Activated naive CD8-positive, alpha-beta T cell (primary cell): Measurements from ENCODE around the gene HOXA2.

ENCODE experiments used
- H3K27ac Mint-ChIP-seq: one replicate; pipeline ENCODE4 v1.8.0; 2021; ENCODE audit warnings: mixed read lengths
- H3K27me3 Mint-ChIP-seq: one replicate; pipeline ENCODE4 v1.8.0; 2021; ENCODE audit warnings: mixed read lengths
- H3K36me3 Mint-ChIP-seq: one replicate; pipeline ENCODE4 v1.8.0; 2021; ENCODE audit warnings: mixed read lengths
- H3K4me1 Mint-ChIP-seq: one replicate; pipeline ENCODE4 v1.8.0; 2021; ENCODE audit warnings: low read depth, mixed read lengths
- H3K4me3 Mint-ChIP-seq: one replicate; pipeline ENCODE4 v1.8.0; 2021; ENCODE audit warnings: mild to moderate bottlenecking, mixed read lengths
- H3K9me3 Mint-ChIP-seq: one replicate; pipeline ENCODE4 v1.8.0; 2021; ENCODE audit warnings: low read depth, mixed read lengths

Gene HOXA2

GRCh38 chr7:27143950-27144780, 41.7 kb upstream of the HOXA2 start:
- H3K9me3 Mint-ChIP-seq: no peaks in the 10 kb centered on the region
- peaks cover 7% of the 10 kb centered on the region for H3K4me1 Mint-ChIP-seq
- H3K27ac Mint-ChIP-seq: no peak overlapping the region
- H3K4me3 Mint-ChIP-seq: no peak overlapping the region
- peaks cover 35% of the 10 kb centered on the region for H3K27me3 Mint-ChIP-seq
- H3K36me3 Mint-ChIP-seq: no peaks in the 10 kb centered on the region

GRCh38 chr7:27143023-27143949, 40.8 kb upstream of the HOXA2 start, which contains the start of gene HOXA5:
Gene HOXA5, minus strand, starts transcription at chr7:27143681. Its CDS starts 74 bp downstream, at chr7:27143607.
- H3K4me1 Mint-ChIP-seq: peaks cover 3% of the 10 kb centered on the region
- H3K27ac Mint-ChIP-seq: no peak within 1 kb of the TSS
- no peaks in the 10 kb centered on the region for H3K9me3 Mint-ChIP-seq
- H3K4me3 Mint-ChIP-seq: peak within 1 kb of the TSS; percentile 51
- no peaks in the 10 kb centered on the region for H3K36me3 Mint-ChIP-seq
- peaks cover 34% of the 10 kb centered on the region for H3K27me3 Mint-ChIP-seq

GRCh38 chr7:27142580-27143022, 40.1 kb upstream of the HOXA2 start:
- peak overlapping the region; percentile 51 for H3K4me3 Mint-ChIP-seq
- H3K27ac Mint-ChIP-seq: no peak overlapping the region
- no peaks in the 10 kb centered on the region for H3K36me3 Mint-ChIP-seq
- no peaks in the 10 kb centered on the region for H3K4me1 Mint-ChIP-seq
- peaks cover 35% of the 10 kb centered on the region for H3K27me3 Mint-ChIP-seq
- no peaks in the 10 kb centered on the region for H3K9me3 Mint-ChIP-seq

- no peak overlapping the region for H3K4me3 Mint-ChIP-seq
- peaks cover 32% of the 10 kb centered on the region for H3K27me3 Mint-ChIP-seq
- no peaks in the 10 kb centered on the region for H3K4me1 Mint-ChIP-seq
- no peak overlapping the region for H3K27ac Mint-ChIP-seq
- no peaks in the 10 kb centered on the region for H3K36me3 Mint-ChIP-seq
- no peaks in the 10 kb centered on the region for H3K9me3 Mint-ChIP-seq
Observed at GRCh38 chr7:27141923-27142579, 39.6 kb upstream of the HOXA2 start.

GRCh38 chr7:27141137-27141922, 38.8 kb upstream of the HOXA2 start:
- H3K4me1 Mint-ChIP-seq: no peaks in the 10 kb centered on the region
- H3K27ac Mint-ChIP-seq: no peak overlapping the region
- no peaks in the 10 kb centered on the region for H3K9me3 Mint-ChIP-seq
- H3K27me3 Mint-ChIP-seq: peaks cover 28% of the 10 kb centered on the region
- no peaks in the 10 kb centered on the region for H3K36me3 Mint-ChIP-seq
- no peak overlapping the region for H3K4me3 Mint-ChIP-seq

GRCh38 chr7:27140126-27140857, 37.8 kb upstream of the HOXA2 start:
- no peak overlapping the region for H3K4me3 Mint-ChIP-seq
- H3K27me3 Mint-ChIP-seq: peaks cover 27% of the 10 kb centered on the region
- H3K27ac Mint-ChIP-seq: no peak overlapping the region
- H3K4me1 Mint-ChIP-seq: peaks cover 1% of the 10 kb centered on the region
- H3K9me3 Mint-ChIP-seq: no peaks in the 10 kb centered on the region
- H3K36me3 Mint-ChIP-seq: no peaks in the 10 kb centered on the region

GRCh38 chr7:27139334-27140125, 37.0 kb upstream of the HOXA2 start:
- H3K27me3 Mint-ChIP-seq: peaks cover 34% of the 10 kb centered on the region
- H3K4me3 Mint-ChIP-seq: no peak overlapping the region
- no peak overlapping the region for H3K27ac Mint-ChIP-seq
- H3K36me3 Mint-ChIP-seq: no peaks in the 10 kb centered on the region
- peaks cover 9% of the 10 kb centered on the region for H3K4me1 Mint-ChIP-seq
- no peaks in the 10 kb centered on the region for H3K9me3 Mint-ChIP-seq

- Mint-ChIP-seq H3K4me1 (peaks cover 15% of the 10 kb centered on the region), H3K36me3 (no peaks in the 10 kb centered on the region), H3K9me3 (no peaks in the 10 kb centered on the region), H3K27me3 (peaks cover 35% of the 10 kb centered on the region), H3K4me3 (no peak overlapping the region), H3K27ac (no peak overlapping the region)
Observed at GRCh38 chr7:27138985-27139333, 36.5 kb upstream of the HOXA2 start.

GRCh38 chr7:27138472-27138871, 36.0 kb upstream of the HOXA2 start:
- no peaks in the 10 kb centered on the region for H3K36me3 Mint-ChIP-seq
- no peak overlapping the region for H3K27ac Mint-ChIP-seq
- no peaks in the 10 kb centered on the region for H3K9me3 Mint-ChIP-seq
- no peak overlapping the region for H3K4me3 Mint-ChIP-seq
- H3K4me1 Mint-ChIP-seq: peaks cover 17% of the 10 kb centered on the region
- H3K27me3 Mint-ChIP-seq: peaks cover 38% of the 10 kb centered on the region

GRCh38 chr7:27137640-27138315, 35.3 kb upstream of the HOXA2 start:
- Mint-ChIP-seq H3K9me3 (no peaks in the 10 kb centered on the region), H3K36me3 (no peaks in the 10 kb centered on the region), H3K4me3 (no peak overlapping the region), H3K27ac (no peak overlapping the region), H3K27me3 (peaks cover 41% of the 10 kb centered on the region), H3K4me1 (peaks cover 17% of the 10 kb centered on the region)

- H3K4me3 Mint-ChIP-seq: no peak overlapping the region
Observed at GRCh38 chr7:27134392-27134791, 31.9 kb upstream of the HOXA2 start.

GRCh38 chr7:27133409-27134231, 31.1 kb upstream of the HOXA2 start:
- Mint-ChIP-seq H3K36me3 (no peaks in the 10 kb centered on the region), H3K4me1 (peaks cover 17% of the 10 kb centered on the region), H3K27me3 (peaks cover 32% of the 10 kb centered on the region), H3K4me3 (no peak overlapping the region), H3K9me3 (no peaks in the 10 kb centered on the region), H3K27ac (peak overlapping the region; percentile 6)

More at GRCh38 chr7:27134392-27134791, 31.9 kb upstream of the HOXA2 start:
- Mint-ChIP-seq H3K4me1 (peaks cover 17% of the 10 kb centered on the region), H3K27me3 (peaks cover 33% of the 10 kb centered on the region), H3K9me3 (no peaks in the 10 kb centered on the region), H3K27ac (no peak overlapping the region), H3K36me3 (no peaks in the 10 kb centered on the region)
